Astrocyte (in vitro differentiated cells and primary cell): ENCODE data around the gene CTNND2. TPM values are rescaled to one million over a fixed set of nuclear protein-coding genes. Genes with fewer than 3 reads are reported as not detected.

Experiments used
- DNase-seq: peaks from one replicate; pipeline ENCODE4 v3.0.0-alpha.2; 2010; ENCODE audit warnings: low read depth
- FAIRE-seq: peaks from 2 replicates; lab custom pipeline; 2011; peaks lifted over from hg19 to GRCh38; lab: Jason Lieb, UNC
- H2AFZ ChIP-seq: 2 replicates; pipeline ENCODE4 v1.6.0; 2012; ENCODE audit warnings: low read depth, low read length, inconsistent platforms
- H3K27ac ChIP-seq: 2 replicates; pipeline ENCODE4 v1.5.1; 2011; ENCODE audit warnings: low read depth, low read length, inconsistent platforms
- H3K27me3 ChIP-seq: 2 replicates; pipeline ENCODE4 v1.6.0; 2011; ENCODE audit warnings: low read length, inconsistent platforms; ENCODE audit not compliant: insufficient read depth
- H3K36me3 ChIP-seq: 2 replicates; pipeline ENCODE4 v1.5.1; 2011; ENCODE audit warnings: low read length, inconsistent platforms; ENCODE audit not compliant: insufficient read depth
- H3K4me1 ChIP-seq: 2 replicates; pipeline ENCODE4 v1.5.1; 2011; ENCODE audit warnings: low read length, inconsistent platforms; ENCODE audit not compliant: insufficient read depth
- H3K4me2 ChIP-seq: 2 replicates; pipeline ENCODE4 v1.6.0; 2012; ENCODE audit warnings: low read length, inconsistent platforms
- H3K4me3 ChIP-seq: 2 replicates; pipeline ENCODE4 v1.5.1; 2011; ENCODE audit warnings: low read depth, mild to moderate bottlenecking, low read length, inconsistent platforms; ENCODE audit not compliant: insufficient read depth
- H3K79me2 ChIP-seq: 2 replicates; pipeline ENCODE4 v1.6.0; 2012; ENCODE audit warnings: mild to moderate bottlenecking, low read length, inconsistent platforms; ENCODE audit not compliant: insufficient read depth
- H3K9ac ChIP-seq: 2 replicates; pipeline ENCODE4 v1.6.0; 2012; ENCODE audit warnings: mild to moderate bottlenecking, low read length, inconsistent platforms
- H3K9me3 ChIP-seq: 2 replicates; pipeline ENCODE4 v1.5.1; 2012; ENCODE audit warnings: low read depth, mild to moderate bottlenecking, low read length, inconsistent platforms; ENCODE audit not compliant: insufficient read depth
- H4K20me1 ChIP-seq: 2 replicates; pipeline ENCODE4 v1.6.0; 2012; ENCODE audit warnings: low read length, inconsistent platforms; ENCODE audit not compliant: insufficient read depth
- H3K27ac Mint-ChIP-seq: one replicate; pipeline ENCODE4 v1.8.0; 2021; ENCODE audit warnings: mild to moderate bottlenecking, mixed read lengths; ENCODE audit not compliant: unreplicated experiment
- H3K27me3 Mint-ChIP-seq: one replicate; pipeline ENCODE4 v1.8.0; 2021; ENCODE audit warnings: low read depth, mixed read lengths; ENCODE audit not compliant: unreplicated experiment
- H3K36me3 Mint-ChIP-seq: one replicate; pipeline ENCODE4 v1.8.0; 2021; ENCODE audit warnings: low read depth, mixed read lengths; ENCODE audit not compliant: unreplicated experiment
- H3K4me1 Mint-ChIP-seq: one replicate; pipeline ENCODE4 v1.8.0; 2021; ENCODE audit warnings: low read depth, mixed read lengths; ENCODE audit not compliant: unreplicated experiment
- H3K4me3 Mint-ChIP-seq: one replicate; pipeline ENCODE4 v1.8.0; 2021; ENCODE audit warnings: mild to moderate bottlenecking, moderate library complexity, mixed read lengths; ENCODE audit not compliant: unreplicated experiment
- H3K9me3 Mint-ChIP-seq: one replicate; pipeline ENCODE4 v1.8.0; 2021; ENCODE audit warnings: mild to moderate bottlenecking, mixed read lengths; ENCODE audit not compliant: unreplicated experiment
- EZH2 ChIP-seq: IDR thresholded peaks from 2 replicates; pipeline ENCODE4 v1.6.1; 2012; ENCODE audit warnings: mild to moderate bottlenecking, low read length, inconsistent platforms; ENCODE audit not compliant: insufficient read depth
- total RNA-seq: library from RNA; stranded (reverse); gene quantifications from 2 replicates; pipeline ENCODE4 v1.2.1, GENCODE V29; 2021
- TF ChIP-seq, protein P1 (sequence below): IDR thresholded peaks from 2 replicates; pipeline ENCODE4 v1.5.1; 2011; ENCODE audit warnings: low read depth, mild to moderate bottlenecking, inconsistent platforms, low read length, moderate library complexity; ENCODE audit not compliant: insufficient read depth

CTNND2 gene
- total RNA-seq, 1 donor from 2014 or later = 4.5 TPM

DNA sequence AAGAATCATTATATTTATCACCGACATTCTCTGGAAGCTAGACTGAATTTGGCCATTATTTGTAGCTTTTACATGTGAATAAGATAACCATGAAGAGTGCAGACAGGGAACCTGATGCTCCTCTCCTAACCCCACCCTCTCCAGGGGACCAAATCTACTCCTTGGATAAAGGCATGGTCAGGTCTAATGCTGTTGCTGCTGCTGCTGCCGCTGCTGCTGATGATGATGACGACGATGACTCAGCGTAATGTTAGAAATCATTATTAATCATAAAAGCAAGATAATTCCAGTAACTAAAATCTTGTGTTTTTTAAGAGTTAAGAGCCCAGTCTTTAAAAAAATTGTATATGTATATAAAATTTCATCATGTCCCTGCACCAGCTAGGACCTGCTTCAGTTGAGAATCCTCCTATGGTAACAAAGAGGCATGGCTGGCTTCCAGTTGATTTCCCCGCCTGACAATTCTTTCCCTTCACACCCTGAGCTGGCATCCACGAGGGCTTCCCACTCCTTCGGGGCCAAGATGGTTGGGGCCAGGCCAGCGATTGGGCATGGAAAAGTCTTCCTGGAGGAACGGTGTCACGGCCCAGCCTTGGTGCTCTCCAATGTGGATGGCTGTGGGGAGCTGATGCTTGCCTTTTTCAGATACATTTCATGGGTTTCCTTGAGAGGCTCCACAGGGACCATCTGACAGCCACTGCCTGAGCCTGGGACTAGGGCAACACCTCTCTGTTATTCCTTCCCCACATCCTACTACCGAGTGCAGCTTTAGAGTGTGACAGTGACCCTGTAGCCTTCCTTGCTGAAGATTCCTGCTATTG lies 400.0 kb downstream of the CTNND2 start:
- H3K9me3 Mint-ChIP-seq = no peaks in the 10 kb centered on the region
- no peak overlapping the region for H3K4me3 Mint-ChIP-seq
- H3K36me3 Mint-ChIP-seq = no peaks in the 10 kb centered on the region
- peak overlapping the region; percentile 62 for H3K27ac Mint-ChIP-seq
- H3K4me3 ChIP-seq = no peak overlapping the region
- no peaks in the 10 kb centered on the region for H3K9me3 ChIP-seq
- FAIRE-seq = no peak
- no peak overlapping the region for H3K27ac ChIP-seq
- no peaks in the 10 kb centered on the region for H3K4me1 Mint-ChIP-seq
- DNase-seq = peak; percentile 11
- H4K20me1 ChIP-seq = no peaks in the 10 kb centered on the region
- no peaks in the 10 kb centered on the region for H3K79me2 ChIP-seq
- H3K4me2 ChIP-seq = no peak overlapping the region
- no peak overlapping the region for H3K9ac ChIP-seq
- no peaks in the 10 kb centered on the region for H3K27me3 Mint-ChIP-seq
- no peaks in the 10 kb centered on the region for H3K36me3 ChIP-seq
- TF ChIP-seq EZH2 = no peak
- TF ChIP-seq, protein P1, sequence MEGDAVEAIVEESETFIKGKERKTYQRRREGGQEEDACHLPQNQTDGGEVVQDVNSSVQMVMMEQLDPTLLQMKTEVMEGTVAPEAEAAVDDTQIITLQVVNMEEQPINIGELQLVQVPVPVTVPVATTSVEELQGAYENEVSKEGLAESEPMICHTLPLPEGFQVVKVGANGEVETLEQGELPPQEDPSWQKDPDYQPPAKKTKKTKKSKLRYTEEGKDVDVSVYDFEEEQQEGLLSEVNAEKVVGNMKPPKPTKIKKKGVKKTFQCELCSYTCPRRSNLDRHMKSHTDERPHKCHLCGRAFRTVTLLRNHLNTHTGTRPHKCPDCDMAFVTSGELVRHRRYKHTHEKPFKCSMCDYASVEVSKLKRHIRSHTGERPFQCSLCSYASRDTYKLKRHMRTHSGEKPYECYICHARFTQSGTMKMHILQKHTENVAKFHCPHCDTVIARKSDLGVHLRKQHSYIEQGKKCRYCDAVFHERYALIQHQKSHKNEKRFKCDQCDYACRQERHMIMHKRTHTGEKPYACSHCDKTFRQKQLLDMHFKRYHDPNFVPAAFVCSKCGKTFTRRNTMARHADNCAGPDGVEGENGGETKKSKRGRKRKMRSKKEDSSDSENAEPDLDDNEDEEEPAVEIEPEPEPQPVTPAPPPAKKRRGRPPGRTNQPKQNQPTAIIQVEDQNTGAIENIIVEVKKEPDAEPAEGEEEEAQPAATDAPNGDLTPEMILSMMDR = no peak
- H3K27me3 ChIP-seq = no peaks in the 10 kb centered on the region
- H2AFZ ChIP-seq = no peak overlapping the region
- no peaks in the 10 kb centered on the region for H3K4me1 ChIP-seq

DNA sequence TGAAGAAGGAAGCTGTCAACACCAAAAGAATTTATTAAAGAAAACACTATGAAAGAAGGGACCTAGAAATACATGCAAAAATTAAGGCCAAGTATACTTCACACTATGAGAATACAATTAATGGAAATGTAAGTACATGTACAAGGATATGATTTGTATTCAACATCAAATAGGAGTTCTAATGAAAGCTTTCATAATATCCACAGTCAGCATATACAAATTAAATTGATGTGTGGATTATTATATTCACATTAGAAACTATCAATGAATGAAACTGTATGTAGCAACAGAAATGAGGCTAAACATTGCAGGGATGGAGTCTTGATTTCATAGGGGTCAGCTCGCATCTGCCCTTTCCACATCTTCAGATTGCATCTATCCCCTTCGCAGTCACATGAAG lies 401.5 kb downstream of the CTNND2 start:
- H3K27me3 Mint-ChIP-seq = no peaks in the 10 kb centered on the region
- no peak for FAIRE-seq
- H3K4me1 Mint-ChIP-seq = no peaks in the 10 kb centered on the region
- H4K20me1 ChIP-seq = no peaks in the 10 kb centered on the region
- H3K79me2 ChIP-seq = no peaks in the 10 kb centered on the region
- no peaks in the 10 kb centered on the region for H3K9me3 ChIP-seq
- no peaks in the 10 kb centered on the region for H3K36me3 ChIP-seq
- no peak overlapping the region for H3K27ac Mint-ChIP-seq
- no peaks in the 10 kb centered on the region for H3K27me3 ChIP-seq
- no peak overlapping the region for H3K4me3 ChIP-seq
- H3K9ac ChIP-seq = no peak overlapping the region
- H3K4me2 ChIP-seq = no peak overlapping the region
- no peak overlapping the region for H3K4me3 Mint-ChIP-seq
- no peak for DNase-seq
- TF ChIP-seq, protein P1 = no peak
- no peak for TF ChIP-seq EZH2
- H3K4me1 ChIP-seq = no peaks in the 10 kb centered on the region
- no peak overlapping the region for H2AFZ ChIP-seq
- H3K36me3 Mint-ChIP-seq = no peaks in the 10 kb centered on the region
- no peak overlapping the region for H3K27ac ChIP-seq
- H3K9me3 Mint-ChIP-seq = no peaks in the 10 kb centered on the region

DNA sequence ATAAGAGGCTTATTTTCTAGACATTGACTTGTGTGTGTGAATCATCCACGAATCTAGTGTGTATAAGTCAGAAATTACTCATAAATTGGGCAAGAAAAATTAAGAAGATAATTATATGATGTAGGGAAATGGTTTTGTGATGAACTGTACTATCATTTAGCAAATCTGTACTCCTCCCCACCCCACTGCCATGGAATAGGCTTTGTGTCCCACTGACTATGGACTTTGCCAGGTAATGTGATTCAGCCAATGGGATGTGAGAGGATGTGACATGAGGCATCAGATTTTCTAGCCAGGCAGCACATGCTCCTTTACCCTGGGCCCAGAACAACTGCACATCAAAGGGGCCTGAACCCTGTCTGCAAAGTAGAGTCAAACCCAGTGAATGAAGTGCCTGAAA lies 406.6 kb downstream of the CTNND2 start:
- Histone ChIP-seq H3K79me2 (no peaks in the 10 kb centered on the region), H3K4me2 (no peak overlapping the region), H2AFZ (no peak overlapping the region), H3K27ac (no peak overlapping the region), H3K9me3 (no peaks in the 10 kb centered on the region), H3K9ac (no peak overlapping the region), H3K36me3 (no peaks in the 10 kb centered on the region), H4K20me1 (no peaks in the 10 kb centered on the region), H3K4me1 (no peaks in the 10 kb centered on the region), H3K4me3 (no peak overlapping the region), H3K27me3 (no peaks in the 10 kb centered on the region)
- no peaks in the 10 kb centered on the region for H3K9me3 Mint-ChIP-seq
- H3K27me3 Mint-ChIP-seq = no peaks in the 10 kb centered on the region
- DNase-seq = no peak
- TF ChIP-seq EZH2 = no peak
- TF ChIP-seq, protein P1 = no peak
- no peak overlapping the region for H3K4me3 Mint-ChIP-seq
- no peaks in the 10 kb centered on the region for H3K4me1 Mint-ChIP-seq
- FAIRE-seq = no peak
- H3K36me3 Mint-ChIP-seq = no peaks in the 10 kb centered on the region
- no peak overlapping the region for H3K27ac Mint-ChIP-seq
